GM12864 (cell line): ENCODE results near the gene CREG2.

Experiments
- DNase-seq: peaks from one replicate; pipeline ENCODE4 v3.0.0-alpha.2; 2011; ENCODE audit warnings: low read depth
- H3K4me3 ChIP-seq: 2 replicates; pipeline ENCODE4 v1.5.1; 2011; ENCODE audit warnings: mild to moderate bottlenecking, low read depth, low read length, control low read depth
- TF ChIP-seq, protein P1 (sequence below): IDR thresholded peaks from 2 replicates; pipeline ENCODE4 v1.5.1; 2011; ENCODE audit warnings: low read depth, mild to moderate bottlenecking, moderate library complexity, low read length, control low read depth, inconsistent platforms; ENCODE audit errors: missing control alignments

CREG2 gene

DNA sequence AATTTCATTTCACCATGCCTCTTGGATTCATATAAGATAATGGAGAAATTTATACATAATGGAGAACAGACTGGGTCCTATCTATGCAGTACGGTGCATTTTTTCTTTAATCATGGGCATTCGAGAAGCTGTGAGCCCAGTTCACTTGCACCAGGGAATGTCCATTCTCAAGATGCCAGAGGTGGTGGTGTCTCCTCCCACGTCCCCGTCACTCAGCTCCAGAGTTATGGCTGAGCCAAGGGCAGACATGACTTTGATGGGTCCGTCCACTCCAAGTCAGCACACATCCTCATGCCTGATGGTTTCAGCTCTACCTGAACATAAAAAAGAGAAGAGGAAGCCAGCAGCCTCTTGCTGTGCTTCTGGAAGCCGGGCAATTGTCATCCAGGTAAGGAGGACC is 42.1 kb upstream of the CREG2 start:
- no peak for DNase-seq
- H3K4me3 ChIP-seq = no peak overlapping the region
- TF ChIP-seq, protein P1, sequence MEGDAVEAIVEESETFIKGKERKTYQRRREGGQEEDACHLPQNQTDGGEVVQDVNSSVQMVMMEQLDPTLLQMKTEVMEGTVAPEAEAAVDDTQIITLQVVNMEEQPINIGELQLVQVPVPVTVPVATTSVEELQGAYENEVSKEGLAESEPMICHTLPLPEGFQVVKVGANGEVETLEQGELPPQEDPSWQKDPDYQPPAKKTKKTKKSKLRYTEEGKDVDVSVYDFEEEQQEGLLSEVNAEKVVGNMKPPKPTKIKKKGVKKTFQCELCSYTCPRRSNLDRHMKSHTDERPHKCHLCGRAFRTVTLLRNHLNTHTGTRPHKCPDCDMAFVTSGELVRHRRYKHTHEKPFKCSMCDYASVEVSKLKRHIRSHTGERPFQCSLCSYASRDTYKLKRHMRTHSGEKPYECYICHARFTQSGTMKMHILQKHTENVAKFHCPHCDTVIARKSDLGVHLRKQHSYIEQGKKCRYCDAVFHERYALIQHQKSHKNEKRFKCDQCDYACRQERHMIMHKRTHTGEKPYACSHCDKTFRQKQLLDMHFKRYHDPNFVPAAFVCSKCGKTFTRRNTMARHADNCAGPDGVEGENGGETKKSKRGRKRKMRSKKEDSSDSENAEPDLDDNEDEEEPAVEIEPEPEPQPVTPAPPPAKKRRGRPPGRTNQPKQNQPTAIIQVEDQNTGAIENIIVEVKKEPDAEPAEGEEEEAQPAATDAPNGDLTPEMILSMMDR = no peak

DNA sequence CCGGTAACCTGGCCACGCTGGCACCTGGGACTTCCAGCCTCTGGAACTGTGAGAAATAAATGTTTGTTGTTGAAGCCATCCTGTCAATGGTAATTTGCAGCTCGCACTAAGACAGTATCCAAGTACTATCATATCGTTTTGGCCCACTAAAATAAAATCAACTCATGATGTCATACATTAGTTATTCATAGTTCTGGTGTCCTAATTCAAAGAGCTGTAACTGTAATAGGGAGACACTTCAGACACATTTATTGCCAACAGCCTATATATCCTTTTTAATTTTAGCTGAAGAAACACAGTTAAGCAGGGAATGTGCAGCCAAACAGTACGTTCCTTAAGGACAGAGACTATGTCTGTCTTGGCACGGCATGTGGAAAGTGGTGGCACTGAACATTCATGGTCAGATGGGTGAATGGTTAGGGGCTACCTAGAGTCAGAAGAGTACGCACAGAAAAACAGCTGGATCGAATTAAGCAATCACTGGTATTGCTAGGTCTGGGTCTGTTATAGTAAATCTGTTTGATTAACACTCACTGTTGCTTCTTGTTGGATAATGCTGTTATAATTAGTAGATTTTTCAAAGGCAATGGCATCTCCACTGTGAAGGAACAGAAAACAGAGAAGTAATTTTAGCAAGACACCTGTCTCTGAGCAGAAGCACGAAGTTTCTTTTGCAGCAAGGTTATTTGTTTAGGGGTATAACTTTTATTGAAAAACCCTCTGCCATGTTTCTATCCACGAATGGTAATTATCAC is 41.3 kb upstream of the CREG2 start:
- no peak overlapping the region for H3K4me3 ChIP-seq
- no peak for DNase-seq
- TF ChIP-seq, protein P1 = no peak

DNA sequence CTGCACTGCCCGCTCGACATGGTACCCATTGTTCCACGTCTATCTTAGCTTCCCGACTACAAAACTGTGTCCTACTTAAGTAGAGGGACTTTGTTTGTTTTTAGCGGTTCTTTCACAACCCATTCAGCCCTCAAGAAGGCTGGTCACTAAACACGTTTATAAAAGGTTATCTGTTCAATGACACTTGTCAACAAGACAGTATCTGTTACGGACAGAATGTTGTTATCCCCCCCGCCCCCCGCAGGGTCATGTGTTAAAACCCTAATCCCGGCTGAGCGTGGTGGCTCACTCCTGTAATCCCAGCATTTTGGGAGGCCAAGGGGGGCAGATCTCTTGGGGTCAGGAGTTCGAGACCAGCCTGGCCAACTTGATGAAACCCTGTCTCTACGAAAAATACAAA is 40.4 kb upstream of the CREG2 start:
- H3K4me3 ChIP-seq = no peak overlapping the region
- DNase-seq = no peak
- TF ChIP-seq, protein P1 = no peak

DNA sequence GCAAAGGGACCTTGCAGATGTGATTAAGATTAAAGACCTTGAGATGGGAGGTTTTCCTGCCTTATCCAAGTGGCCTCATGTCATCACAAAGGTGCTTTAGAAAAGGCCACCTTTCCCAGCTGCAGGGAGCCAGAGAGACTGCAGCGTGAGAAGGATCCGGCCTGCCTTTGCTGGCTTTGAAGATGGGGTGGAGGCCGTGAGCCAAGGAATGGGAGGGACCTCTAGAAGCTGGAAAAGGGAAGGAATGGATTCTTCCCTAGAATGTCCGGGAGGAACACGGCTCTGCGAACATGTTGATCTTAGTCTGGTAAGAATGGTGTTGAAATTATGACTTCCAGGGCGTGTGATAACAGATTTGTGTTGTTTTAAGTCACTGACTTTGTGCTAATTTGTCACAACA is 39.9 kb upstream of the CREG2 start:
- DNase-seq = no peak
- no peak overlapping the region for H3K4me3 ChIP-seq
- TF ChIP-seq, protein P1 = no peak

DNA sequence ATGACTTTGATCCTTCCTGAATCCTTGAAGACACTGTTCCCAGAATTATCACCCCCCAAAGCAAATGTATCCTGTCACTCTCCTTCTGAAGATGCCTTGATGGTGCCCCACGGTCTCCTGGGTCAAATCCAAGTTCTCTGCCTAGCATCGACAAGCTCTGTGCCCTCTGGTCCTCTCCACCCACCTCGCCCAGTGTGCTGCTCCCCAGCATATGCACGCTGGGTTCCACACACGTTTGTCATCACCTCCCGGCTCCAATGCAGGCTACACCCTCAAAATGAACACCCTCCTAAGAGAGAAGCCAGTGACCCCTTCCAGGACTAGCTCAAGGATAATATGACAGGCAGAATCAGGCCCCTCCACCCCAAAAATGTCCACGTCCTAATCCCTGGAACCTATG is 39.5 kb upstream of the CREG2 start:
- TF ChIP-seq, protein P1 = no peak
- H3K4me3 ChIP-seq = no peak overlapping the region
- DNase-seq = no peak

DNA sequence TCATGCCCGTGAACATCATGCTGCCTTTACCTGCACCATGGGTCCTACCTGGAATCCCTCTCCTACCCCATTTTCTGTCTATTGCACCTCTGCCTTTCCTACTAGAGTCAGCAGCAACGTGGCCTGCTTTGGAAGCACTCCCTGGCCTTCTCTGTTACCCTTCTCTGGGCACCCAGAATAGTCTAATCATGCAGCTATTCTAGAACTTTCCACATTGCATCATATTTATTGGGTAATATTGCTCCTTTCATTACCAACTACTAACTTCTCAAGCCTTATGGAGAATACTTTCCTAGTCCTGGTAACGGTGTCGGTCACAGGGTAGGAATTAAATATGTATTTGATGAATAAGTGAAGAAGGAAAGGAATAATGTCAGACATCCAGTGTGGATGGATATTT is 33.3 kb upstream of the CREG2 start:
- TF ChIP-seq, protein P1 = no peak
- DNase-seq = no peak
- no peak overlapping the region for H3K4me3 ChIP-seq

DNA sequence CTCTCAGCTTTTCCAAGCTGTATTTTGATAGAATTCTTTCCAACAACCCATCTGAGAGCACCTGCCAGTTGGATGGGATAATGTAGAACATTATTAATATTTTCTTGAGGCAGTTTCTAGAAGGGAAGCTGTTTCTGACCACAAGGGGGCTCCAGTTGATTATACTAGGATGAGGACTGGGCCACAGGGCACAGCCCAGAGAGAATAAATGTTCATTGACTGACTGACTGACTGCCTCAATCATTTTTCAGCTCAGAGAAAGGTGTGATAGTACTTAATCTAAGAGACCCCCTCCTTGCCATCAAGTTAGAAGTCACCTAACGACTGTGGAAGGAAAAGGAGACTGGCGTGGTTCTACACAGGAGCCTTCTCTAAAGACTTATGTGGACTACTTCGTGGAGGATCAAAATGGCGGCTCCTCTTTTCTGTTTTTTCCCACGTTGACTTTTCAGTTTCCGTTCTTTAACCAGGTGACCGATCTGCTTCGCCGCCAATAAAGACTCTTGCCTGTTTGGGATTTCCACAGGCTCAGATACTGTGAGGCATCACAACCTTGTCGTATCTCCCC is 31.9 kb upstream of the CREG2 start:
- H3K4me3 ChIP-seq = no peak overlapping the region
- TF ChIP-seq, protein P1 = peak; percentile 60
- peak; percentile 13 for DNase-seq
